Stimulated activated CD8-positive, alpha-beta memory T cell treated with anti-CD3 and anti-CD28 coated beads, Interleukin-15, amount 100 ng/mL, for 24 hours (primary cell): ENCODE measurements around the gene PPP2R2D.
"Not testable (repeated sequence)": the region's sequence is repeated elsewhere in the genome, so short reads cannot be mapped to it uniquely, and the experiment has no call there.

Experiments used
- DNase-seq: peaks from one replicate; pipeline ENCODE4 v3.0.0-alpha.2; 2020; ENCODE audit warnings: low read depth

The PPP2R2D gene

DNA sequence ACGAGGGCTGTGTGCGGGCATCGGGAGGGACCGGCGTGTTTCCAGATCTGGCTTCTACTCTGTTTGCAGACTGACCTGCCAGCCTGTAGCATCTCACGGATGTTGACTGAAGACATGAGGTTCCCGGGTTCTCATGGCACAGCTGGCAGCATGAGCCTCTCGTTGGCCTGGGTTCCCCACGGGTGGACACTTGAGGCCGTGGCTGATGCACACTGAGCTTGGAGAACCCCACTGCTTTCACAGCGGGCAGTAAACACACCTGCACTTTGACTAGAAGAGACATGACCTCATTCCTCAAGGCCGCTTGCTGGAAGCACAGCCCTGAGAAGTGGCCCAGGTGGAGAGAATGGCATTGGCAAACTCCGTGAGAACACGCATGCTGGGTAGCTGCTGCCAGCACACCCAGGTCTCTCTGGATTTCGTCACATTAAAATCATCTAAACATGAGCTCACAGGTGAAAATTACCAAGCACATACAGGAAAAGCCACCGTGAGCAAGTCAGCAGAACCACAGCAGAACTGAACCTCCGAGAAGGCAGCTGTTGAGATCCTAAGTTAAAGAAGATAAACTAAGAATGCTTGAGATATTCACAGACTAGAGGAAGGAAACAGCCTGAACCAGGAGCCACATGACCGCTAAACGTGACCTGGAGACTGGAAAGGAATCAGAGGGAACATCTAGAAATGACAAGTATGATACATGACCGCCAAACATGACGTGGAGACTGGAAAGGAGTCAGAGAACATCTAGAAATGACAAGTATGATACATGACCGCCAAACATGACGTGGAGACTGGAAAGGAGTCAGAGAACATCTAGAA is 48.4 kb downstream of the PPP2R2D start:
- DNase-seq, result no peak

DNA sequence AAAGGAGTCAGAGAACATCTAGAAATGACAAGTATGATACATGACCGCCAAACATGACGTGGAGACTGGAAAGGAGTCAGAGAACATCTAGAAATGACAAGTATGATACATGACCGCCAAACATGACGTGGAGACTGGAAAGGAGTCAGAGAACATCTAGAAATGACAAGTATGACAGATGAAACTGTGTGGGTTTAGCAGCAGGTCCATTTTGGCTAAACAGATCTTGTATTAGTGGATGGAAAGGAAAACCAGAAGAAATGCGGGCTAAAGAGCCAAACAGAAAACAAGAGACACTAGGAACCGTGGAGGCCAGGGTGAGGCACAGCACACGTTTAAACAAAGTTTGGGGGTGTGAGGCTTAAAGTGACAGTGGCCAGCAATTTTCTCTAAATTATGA is 49.1 kb downstream of the PPP2R2D start:
- DNase-seq, result not testable (repeated sequence)

DNA sequence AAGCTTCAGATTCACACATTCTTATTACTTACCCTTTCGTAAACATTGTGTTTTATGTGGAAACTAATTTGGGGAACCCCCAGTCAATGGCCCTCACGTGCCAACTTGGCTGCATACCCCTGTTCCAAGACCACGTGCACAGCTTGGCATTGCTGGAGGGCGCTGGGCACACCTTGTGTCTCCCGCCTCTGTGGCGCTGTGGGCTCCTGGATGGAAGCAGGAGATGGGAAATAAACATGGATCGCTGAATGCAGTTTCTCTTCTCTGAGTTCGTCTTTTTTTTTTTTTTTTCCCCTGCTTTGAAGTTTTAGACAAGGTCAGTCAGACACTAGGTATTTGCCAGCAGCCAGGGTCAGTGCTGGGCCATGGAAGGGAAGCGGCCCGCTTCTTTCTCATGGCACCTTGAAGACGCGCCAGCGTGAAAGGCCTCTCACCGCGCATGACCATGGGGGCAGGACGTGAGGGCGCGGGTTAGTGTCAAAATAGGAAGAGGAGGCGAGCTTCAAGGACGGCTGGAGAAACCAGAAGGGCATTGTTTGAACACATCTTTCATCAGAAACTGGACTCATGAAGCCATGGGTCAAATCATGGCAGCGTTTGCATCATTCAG is 53.7 kb downstream of the PPP2R2D start:
- DNase-seq, result no peak

DNA sequence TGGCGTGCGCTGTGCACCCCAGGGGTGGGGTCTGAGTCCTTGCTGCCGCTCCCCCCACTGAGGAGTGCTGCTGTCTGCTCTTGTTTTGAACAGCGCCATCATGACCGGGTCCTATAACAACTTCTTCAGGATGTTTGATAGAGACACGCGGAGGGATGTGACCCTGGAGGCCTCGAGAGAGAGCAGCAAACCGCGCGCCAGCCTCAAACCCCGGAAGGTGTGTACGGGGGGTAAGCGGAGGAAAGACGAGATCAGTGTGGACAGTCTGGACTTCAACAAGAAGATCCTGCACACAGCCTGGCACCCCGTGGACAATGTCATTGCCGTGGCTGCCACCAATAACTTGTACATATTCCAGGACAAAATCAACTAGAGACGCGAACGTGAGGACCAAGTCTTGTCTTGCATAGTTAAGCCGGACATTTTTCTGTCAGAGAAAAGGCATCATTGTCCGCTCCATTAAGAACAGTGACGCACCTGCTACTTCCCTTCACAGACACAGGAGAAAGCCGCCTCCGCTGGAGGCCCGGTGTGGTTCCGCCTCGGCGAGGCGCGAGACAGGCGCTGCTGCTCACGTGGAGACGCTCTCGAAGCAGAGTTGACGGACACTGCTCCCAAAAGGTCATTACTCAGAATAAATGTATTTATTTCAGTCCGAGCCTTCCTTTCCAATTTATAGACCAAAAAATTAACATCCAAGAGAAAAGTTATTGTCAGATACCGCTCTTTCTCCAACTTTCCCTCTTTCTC is 55.0 kb downstream of the PPP2R2D start:
- no peak for DNase-seq

DNA sequence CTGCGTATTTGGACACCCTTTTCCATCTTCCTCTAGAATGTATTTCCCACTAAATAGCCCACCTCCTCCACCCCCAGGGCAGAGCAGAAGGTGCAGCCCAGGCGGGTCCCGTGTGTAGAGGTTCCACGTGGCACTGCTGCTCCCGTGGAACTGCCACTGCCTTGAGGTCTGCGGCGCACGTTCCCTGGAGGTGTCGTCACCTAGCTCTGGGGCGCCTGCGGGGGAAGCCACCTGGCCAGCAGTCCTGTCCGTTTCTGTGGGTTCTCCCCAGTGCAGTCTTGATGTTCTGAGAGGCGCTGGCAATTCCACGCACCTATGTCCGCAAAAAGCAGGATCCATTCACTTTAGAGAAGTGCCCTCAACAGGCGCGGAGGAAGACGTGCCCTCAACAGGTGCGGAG is 59.0 kb downstream of the PPP2R2D start:
- no peak for DNase-seq

DNA sequence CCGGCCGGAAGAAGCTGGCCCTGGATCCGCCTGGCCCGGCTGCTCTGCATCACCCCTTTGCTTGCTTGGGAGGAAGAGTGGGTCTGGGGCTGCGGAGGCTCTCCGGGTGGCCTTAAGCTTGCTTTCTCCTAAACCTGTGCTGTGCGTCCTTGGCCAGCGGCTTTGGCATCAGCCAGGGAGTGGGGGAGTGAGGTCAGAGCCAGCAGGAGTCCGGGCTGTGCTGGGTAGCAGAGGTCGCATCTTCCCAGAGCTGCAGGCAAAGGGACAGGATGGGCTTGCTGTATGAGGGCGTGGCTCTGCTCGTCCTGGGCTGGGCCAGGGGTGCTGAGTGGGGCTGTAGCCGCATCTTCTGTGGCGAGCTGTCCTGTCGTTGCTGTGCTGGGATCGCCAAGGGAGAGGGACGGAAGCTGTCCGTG is 59.8 kb downstream of the PPP2R2D start:
- no peak for DNase-seq

DNA sequence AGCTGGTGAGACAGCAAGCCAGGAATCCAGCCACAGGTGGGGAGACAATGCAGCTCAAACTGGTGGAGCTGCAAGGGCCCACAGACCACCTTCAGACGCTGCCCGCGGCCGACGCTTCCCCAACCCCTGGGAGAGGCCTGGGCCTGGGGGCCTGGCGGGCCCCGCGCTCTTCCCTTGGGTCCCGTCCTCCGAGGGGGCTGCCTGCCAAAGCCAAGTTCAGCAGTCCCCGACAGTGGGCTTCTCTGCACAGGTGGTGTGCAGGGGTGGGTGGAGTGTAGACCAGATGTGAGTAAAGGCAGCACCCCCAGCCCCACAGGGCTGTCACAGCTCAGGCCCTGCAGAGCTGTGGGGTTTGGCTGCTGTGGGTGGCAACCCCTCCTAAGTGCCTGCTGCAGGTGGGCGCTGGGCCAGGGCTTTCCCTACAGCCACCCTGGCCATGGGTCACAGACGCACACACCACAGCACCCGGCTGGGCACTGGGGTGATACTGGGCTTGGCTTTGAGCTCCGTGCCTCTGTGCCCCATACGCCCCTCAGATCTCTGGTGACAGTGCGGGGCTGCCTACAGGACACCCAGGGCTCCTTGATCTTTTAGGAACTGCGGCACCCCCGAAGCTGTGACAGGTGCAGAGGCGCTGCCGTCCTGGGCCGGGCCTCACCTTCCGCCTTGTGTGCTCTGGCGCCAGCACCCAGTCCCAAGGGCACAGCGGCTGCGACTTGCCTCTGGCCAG is 60.4 kb downstream of the PPP2R2D start:
- no peak for DNase-seq

DNA sequence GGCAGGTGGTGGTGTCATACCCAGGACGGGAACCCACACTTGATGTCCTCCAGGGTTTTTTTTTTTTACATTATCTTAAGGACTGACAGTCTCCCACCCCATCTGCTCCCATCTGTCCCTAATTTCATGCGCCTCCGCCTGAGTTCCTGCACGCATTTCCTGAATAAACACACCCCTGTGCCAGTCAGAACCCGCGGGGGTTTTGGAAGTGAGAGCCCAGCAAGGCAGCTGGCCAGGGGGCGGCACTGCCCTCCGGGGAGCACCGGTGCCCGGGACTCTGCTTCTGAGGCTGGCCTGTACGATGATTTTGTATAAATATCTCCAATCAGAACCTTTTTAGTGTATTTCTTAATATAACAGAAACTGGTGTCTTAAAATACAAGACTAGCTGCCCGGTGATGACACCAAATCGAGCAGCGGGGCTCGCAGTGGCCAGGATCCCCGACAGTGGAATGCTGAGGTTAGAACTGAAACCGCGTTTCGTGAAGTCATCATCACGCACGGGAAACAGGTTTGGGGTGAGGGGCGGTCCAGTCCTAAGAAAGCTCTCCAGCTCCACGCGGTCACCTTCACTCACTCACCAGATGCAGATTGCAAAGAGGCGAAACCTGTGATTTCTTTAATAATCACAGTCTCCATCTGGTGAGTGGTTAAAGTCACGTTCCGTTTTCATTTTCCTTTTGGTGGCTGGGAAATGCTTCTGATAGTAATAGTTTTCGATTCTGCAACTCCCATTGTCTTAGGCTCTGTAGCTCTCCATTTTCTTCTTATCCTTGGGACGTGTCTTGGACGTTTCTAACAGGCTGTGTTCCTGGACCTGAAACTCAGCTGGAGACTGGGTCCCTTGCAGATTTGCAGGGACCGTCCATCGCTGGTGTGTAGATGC is 61.2 kb downstream of the PPP2R2D start:
- no peak for DNase-seq

DNA sequence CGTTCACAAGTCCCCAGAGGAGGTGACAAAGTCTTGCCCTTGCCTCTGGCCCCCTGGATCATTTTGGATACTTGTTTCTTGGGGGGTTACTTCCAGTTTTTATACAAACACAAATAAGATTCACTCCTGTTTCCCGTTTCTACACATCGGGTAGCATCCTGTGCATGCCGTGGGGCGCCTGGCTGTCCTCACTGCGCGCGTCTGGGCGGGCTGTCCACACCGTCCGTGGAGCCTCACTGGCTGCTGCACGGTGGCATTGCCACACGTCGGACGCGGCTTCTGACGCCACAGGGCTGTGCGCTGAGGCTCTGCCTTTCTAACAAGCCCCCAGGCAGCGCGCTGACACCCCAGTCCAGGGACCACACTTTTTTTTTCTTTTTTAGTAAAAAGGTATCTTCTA is 62.5 kb downstream of the PPP2R2D start:
- DNase-seq, result no peak

DNA sequence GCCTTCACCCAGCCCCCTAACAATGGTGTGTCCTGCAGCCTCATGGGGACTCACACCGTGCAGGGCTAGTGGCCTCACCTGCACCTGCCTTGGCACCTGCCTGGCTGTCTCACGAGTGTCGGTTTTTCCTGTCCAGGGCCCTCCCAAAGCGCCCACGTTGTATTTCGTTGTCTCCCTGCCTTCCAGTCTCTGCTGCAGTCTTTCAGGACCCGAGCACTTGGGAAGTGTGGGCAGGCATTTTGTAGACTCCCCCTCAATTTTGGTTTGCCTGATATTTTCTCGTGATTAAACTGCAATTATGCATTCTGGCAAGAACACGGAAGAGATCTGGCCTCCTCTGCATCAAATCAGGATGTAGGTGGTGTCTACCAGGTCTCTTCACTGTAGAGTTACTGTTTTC is 63.0 kb downstream of the PPP2R2D start:
- DNase-seq, result no peak

DNA sequence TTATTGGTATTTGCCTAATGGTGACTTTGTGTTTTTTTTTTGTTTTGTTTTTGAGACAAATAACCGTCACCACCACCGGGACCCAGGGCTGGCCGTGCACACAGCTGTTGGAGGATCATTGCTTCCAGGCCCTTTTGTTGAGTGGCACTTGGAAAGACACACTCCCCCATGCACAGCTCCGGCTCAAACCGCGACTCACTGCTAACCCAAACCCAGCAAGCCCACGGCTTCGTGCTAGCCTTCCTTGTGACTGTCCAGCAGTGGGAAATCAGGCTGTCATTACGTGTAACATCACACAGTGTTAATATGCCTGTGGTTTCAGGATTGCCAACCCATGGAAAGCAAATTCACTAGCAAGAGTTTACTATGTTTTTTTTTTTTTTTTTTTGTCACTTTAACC is 63.5 kb downstream of the PPP2R2D start:
- DNase-seq, result no peak

DNA sequence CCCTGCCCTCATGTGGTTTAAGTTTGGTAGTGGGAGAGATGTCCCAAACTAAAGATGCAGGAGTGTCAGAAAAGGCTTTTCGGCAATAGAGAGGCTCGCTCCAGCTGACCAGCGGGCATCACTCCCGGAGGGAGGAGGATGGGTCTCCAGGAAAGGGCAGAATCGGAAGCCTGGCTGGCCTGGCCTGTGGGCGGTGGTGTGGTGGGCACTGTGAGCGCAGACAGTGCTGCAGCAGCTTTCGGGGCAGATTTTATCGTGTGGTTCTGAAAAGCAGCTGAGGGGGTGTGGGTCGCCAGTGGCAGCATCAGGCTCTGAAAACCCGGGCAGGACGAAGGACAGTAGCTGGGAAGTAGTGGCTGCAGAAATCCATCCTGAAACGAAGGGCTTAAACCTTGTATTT is 68.1 kb downstream of the PPP2R2D start:
- no peak for DNase-seq

DNA sequence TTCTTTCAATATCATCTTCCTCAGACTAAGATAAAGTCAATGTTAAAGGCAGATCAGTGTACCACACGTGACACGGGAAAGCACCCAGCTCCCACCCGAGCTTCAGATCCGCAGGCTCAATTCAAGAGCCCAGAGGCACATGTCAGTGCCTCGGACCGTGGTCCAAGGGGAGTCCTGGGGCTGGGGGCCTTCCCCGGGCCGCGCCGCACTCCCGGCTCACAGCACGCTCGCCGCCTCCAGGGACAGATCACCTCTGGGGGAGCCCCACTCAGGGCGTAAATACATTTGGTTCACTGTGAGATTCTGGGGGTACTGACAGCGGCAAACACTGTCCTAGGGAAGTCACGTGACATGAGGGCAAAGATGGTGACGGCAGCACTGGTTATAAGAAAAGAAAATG is 70.1 kb downstream of the PPP2R2D start:
- no peak for DNase-seq

DNA sequence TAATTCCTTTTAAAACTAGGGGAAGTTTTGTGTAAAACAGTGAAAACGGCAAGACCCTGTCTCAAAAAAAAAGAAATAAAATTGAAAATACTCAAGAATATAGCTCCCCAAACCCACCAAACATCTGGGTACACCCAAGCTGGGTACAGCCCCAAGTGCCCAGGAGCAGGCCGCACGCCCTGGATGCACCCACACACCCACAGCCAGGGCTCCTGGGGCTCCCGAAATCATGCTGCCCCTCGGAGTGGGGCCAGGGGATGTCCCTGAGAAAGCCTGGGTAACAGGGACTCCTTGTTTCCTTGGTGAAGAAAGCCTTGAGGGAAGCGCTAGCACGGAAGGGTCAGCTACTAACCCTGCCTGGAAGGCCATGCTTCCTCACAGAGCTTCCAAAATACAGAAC is 70.8 kb downstream of the PPP2R2D start:
- DNase-seq, result no peak

DNA sequence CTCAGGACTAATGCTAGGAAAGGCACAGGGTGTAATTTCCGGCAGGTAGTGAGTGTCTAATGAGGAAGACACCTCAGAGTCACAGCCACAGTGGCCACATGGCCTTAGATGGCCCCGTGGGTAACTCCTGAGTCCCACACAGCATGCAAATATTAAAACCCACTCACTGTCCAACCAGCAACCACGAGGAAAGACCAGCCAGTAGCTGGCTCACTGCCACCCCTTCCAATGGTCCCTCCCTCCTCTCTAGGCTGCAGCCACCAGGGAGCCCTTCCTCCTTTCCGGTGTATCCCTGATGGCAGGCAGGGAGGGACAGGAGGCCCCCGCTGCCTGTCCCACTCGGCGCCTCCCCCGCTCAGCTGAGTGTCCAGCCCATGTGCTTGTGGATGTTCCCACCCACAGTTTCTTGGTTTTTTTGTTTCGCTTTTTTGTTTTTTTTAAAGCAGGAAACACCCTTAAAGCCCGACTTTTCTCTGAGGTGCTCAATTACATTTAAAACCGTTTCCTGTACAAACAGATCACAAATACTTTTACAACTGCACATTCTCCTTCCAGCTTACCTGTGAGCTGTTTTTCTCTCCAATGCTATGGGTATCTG is 71.8 kb downstream of the PPP2R2D start:
- DNase-seq, result no peak

DNA sequence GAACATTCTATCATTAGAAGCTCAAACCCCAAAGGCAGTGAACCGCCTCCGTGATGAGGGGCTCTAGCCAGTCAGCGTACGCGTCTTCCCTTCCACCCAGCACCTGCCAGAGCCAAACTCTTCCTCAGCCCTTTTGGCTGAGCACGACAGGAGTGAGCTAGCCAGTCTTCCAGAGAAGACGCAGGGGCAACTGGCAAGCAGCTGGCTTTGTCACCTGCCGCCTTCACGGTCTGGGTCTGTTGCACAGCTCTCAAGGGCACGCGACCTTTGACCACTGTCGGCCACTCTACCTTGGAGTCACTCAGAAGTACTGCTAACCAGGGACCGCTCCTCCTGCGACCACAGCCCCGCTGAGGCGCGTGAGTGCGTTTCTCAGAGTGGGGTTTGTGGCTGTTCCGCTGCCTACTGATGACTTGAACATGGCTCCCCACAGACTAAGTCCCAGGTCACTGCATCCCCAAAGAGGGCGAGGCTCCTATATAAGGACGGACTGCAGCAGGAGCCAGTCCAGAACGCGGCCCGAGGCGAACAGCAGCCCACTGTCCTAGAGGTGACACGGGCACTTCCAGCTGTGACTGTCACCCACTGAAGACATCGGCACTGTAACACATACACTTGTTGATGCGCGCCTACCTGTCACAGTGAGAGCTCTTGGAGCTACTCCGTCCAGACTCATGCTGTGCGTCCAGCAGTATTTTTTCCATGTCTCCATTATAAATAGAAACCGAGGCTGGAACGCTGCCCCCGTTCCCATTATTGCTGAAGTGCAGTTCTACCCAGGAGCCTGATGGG is 72.5 kb downstream of the PPP2R2D start:
- DNase-seq, result no peak

DNA sequence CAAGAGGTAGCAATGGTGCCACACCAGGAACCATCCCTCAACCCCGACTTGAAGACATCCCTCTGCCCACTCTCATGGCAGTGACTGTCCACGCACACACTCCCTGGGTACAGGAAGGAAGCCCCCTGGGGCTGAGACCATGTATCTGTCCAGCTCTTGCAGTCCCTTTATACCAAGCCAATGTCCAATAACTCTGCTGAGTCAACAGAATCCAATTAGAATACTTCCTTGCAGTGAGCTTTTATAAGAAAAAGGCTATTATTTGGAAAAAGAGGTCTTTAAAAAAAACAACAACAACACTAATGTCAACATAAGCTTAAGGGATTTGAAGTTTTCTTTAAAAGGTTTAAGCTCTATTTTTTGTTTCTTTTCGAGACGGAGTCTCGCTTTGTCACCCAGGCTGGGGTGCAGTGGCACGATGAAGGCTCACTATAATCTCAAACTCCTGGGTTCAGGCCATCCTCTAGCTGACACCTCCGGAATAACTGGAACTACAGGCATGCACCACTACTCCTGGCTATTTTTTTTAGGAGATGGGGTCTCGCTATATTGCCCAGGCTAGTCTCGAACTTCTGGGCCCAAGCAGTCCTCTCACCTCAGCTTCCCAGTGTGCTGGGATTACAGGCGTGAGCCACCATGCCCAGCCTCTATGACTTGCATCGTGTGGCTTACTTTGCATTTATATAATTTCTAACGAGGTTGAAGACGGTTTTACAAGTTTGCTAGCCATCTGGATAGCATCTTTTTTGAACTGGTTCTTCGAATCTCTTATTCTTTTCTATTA is 73.4 kb downstream of the PPP2R2D start:
- DNase-seq, result no peak

DNA sequence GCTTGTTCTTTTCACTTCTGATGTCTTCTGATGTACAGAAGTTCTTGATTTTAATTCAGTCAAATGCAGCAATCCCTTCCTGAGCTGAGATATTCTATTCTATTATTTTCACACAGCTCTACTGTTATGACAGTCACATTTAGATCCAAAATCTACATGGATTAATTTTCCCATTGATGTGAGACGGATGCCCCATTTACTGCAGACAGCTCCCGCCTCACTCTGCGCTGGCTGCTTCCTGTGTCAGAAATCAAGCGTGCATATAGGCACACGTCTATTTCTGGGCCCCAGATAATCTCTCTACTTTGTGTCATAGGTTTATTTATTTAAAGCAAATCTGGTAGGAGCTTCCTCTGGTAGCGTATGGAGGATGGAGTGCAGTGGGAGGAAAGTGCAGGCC is 74.2 kb downstream of the PPP2R2D start:
- DNase-seq, result no peak

DNA sequence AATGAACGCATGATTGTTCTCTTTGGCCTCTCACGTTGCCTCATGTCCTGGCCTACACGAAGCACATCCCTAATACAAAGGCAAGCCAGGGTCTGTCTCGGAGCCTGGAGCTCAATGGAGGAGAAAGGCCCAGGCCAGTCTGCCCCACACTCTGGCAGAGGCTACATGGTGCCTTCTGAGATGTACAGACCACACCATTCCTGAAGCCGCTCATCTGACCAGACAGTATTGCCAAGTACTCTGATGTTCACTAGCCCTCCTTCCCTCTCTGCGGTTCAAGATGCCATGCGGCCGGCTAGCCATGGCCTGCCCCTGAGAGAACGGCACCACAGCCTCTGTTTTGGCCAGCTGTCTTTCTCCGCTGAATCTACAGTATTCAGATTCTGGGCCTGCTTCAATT is 75.0 kb downstream of the PPP2R2D start:
- DNase-seq, result no peak
